Measurements from ENCODE around the gene TCP11.

Gene TCP11

GRCh38 chr6:35173044-35173426 lies 31.9 kb upstream of the TCP11 start:
- DNase-seq (ENCODE audit: low read depth): no peak

DNA sequence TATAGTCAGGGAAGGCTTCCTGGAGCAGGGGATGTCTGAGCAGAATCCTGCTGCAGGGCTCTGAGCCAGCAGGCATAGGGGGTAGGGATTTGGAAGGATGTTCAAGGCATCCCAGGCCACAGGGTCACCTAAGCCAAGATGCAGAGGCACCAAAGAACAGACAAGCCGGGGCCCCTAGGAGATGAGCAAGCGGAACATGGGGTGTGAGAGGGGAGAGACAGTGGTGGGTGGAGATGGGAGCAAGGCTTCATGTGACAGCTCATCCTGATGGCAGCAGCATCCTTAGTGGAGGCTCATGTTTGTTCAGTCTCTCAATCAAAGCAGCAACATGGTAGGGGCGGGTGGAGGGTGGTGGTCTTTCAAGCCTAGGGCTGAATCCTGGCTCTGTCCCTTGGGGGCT lies 29.8 kb upstream of the TCP11 start:
- no peak for DNase-seq (ENCODE audit: low read depth)

DNA sequence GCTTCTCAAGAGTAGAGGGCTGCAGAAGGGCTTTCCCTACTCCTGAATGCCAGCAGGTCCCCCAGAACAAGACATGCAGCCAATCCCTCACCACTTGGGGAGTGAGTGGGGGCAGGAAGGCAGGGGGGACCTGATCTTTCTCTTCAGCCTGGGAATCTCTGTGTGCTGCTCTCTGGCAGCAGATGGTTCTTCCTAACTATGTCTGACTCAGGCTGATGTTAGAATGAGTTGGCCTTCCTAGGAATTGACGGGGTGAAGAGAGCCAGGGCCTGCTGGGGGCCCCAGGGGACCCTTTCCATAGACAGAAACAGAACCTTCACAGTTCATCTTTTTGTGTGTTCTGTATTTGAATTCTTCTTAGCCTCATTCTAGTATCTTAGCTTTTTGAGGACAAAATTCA lies 29.0 kb upstream of the TCP11 start:
- DNase-seq (ENCODE audit: low read depth): no peak

DNA sequence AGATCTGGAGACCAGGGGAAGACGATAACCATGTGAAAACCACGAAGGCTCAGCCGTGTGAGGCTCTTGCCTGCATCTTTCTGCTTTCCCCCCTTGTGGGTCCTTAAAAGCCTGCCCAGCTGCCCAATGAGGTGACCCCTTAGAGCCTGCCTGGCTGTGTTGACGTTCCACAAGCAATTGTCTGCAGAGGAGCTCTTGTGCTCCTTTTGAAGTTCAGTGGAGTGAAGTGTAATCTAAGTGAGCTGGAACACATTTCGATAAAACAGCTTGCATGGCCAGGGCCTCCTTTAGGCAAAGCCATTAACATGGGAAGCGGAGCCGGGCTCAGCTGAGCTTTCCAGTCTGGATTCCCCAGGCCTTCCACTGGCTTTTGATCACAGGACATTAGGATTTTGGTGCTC lies 27.3 kb upstream of the TCP11 start:
- no peak for DNase-seq (ENCODE audit: low read depth)

GRCh38 chr6:35167505-35167904 lies 26.4 kb upstream of the TCP11 start:
- no peak for DNase-seq (ENCODE audit: low read depth)

DNA sequence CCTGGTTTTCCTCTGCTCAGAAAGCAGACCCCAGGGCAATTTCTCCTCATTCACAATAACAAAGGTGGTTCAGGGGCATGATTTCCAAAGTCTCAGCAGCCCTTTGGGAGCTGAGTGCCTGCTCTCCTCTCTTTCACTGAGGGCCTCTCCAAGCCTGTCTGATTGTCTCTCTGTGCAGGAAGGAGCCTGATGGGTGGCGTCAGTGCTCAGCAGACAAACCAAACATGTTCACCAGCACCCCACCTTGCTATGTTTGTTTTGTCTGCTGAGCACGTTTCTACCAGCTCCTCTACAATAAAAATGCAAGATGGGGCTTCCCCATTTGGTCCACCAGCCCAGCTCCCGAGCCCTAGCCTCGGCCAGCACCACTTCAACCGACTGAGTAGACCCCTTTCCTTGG lies 25.4 kb upstream of the TCP11 start:
- no peak for DNase-seq (ENCODE audit: low read depth)

DNA sequence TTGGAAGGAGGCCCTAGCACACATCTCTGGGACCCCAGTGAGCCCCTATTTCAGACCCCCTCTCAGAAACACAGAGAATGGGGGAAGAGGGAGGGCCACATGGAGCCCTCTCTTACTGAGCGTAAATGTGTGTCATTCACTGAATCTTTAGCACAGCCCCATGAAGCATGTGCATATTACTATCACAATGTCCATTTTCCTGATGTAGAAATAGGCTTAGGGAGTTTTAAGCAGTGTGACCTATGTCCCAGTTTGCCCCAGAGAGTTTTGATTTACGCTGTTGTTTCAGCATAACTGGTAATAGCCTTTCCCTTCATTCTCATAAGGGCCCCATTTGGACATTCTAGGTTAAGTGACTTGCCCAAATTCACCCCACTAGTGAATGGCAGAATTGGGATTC lies 25.0 kb upstream of the TCP11 start:
- no peak for DNase-seq (ENCODE audit: low read depth)

DNA sequence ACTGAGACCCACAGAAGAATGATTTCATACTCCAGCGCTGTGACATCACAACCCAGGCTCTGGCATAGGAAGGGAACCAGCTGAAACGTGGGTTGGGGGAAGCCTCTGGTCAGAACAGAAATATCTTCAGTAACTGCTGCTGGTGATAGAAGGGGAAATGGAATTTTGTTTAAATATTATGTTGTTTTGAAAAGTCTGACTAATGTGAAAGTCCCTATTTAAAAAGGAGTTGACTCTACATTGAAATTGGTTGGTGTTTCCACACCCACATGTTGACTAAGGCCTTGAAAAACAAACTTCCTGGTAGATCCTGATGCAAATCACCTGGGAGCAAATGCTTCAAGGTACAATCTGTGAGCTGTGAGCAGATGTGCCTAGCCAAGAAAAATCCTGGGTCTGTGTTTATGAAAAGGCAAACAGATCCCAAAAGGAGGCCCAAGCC lies 24.5 kb upstream of the TCP11 start:
- DNase-seq (ENCODE audit: low read depth): no peak

DNA sequence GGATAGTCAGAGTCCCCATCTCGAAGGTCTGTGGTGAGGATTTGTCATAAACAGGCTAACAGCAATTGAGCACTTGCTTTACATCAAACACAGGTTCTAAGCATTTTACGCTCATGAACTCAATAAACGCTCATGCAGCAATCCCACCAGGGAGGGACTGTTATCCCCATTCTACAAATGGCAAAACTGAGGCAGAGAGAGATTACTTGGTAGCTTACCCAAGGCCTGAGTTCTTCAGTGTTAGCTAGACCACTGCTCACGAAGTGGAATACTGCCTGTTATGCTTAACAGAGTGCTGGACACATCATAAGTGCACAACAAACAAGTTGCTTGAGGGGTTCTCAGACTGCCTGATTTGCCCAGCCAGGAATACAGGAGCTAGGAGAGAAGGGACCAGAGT lies 23.7 kb upstream of the TCP11 start:
- no peak for DNase-seq (ENCODE audit: low read depth)

- no peak for DNase-seq (ENCODE audit: low read depth)
These were observed 23.1 kb upstream of the TCP11 start for GRCh38 chr6:35164277-35164676.

- no peak for DNase-seq (ENCODE audit: low read depth)
These were observed 22.7 kb upstream of the TCP11 start for GRCh38 chr6:35163836-35164235.

DNA sequence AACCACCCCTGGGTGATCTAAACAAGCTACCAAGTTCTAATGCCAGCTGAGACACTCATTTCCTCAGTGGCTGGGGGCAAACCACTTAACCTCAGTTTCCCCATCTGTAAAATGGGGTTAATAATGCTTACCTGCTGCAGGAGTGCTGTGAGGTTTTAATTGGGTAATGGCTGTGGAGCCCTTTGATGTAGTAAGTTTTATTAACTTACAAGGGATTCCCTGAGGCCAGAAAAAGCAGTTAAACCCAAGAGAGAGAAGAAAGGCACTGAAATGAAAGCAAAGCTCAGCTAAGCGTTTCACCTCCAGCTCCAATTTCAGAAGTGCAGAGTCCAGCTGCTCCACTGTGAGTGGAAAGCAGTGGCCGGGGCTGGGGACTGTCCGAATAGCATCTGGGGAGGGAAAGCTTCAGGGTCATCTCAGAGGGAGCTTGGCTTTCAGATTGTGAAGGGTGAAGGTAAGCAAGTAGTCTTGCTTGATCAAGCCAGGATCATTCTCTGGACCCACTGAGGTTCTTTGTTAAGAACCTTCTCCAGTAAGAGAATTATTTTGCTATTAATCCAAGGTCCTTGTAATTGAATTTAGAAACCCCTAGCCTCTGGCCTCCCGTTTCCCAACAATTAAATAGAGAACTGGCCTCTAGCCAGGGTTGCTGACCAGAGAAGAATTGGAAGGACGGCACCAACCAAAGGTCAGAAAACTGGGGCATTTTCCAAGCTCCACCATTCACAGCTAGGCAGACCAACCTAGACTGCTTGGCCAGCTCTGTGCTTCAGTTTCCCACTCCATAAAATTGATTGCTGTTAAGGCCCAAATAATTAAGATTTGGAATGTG lies 20.9 kb upstream of the TCP11 start:
- DNase-seq (ENCODE audit: low read depth): no peak

DNA sequence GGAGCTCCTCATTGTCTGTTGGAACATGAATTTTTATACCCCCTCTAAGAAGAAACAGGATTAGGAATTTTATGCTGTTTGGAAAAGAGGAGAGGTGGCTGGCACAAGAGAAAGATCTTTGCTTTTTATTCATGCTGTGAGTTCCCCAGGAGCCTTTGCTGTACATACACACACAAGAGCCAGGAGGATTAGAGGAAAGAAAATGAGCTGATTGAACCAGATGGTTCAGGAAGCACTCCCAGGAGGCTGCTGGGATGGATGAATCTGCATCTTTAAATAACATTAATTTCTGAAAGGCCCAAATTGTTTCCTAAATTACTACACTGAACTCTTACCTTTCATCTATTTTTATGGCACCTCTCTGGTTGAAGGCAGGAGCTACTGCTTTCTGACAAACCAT lies 20.1 kb upstream of the TCP11 start:
- no peak for DNase-seq (ENCODE audit: low read depth)

- DNase-seq (ENCODE audit: low read depth): no peak
These were observed 19.5 kb upstream of the TCP11 start for GRCh38 chr6:35160642-35161041.

DNA sequence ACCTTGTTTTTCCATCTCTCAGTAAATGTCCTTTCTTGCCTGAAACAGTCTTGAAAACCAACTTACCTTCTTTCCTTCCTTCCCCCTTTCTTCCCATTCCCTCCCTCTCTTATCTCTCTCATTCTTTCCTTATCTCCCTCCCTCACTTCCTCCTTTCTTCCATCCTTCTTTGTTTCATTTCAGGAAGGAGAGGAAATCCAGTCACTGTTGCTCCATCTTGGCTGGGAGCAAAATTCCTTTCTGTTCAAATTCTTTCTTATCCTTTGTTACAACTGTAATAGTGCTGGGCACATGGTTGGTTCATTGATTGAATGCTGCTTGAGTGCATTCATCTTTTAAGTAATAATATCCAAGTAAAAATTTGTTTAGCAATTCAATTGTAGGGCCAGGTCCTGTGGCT lies 17.4 kb upstream of the TCP11 start:
- no peak for DNase-seq (ENCODE audit: low read depth)

GRCh38 chr6:35154947-35155346 lies 13.8 kb upstream of the TCP11 start:
- no peak for DNase-seq (ENCODE audit: low read depth)

GRCh38 chr6:35154262-35154661 lies 13.1 kb upstream of the TCP11 start:
- DNase-seq (ENCODE audit: low read depth): no peak

DNA sequence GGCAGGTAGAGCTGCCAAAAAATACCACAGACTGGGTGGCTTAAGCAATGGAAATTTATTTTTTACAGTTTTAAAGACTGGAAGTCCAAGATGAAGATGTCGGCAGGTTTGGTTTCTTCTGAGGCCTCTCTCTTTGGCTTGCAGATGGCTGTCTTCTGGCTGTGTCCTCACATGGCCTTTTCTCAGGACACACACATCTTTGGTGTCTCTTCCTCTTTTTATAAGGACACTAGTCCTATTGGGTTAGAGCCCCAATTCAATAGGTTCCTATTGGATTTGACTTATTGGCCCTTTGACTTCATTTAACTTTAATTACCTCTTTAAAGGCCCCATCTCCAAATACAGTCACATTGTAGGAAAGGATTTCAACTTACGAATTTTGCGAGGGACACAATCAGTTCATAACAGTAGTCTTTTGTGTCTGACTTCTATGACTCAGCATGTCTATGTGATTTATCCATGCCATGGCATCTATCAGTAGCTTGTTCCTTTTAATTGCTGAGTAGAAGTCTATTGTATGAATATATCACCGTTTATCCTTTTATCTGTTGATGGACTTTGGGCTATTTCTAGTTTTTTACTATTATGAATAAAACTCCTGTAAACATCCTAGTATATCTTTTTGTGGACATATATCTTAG lies 11.0 kb upstream of the TCP11 start:
- no peak for DNase-seq (ENCODE audit: low read depth)

DNA sequence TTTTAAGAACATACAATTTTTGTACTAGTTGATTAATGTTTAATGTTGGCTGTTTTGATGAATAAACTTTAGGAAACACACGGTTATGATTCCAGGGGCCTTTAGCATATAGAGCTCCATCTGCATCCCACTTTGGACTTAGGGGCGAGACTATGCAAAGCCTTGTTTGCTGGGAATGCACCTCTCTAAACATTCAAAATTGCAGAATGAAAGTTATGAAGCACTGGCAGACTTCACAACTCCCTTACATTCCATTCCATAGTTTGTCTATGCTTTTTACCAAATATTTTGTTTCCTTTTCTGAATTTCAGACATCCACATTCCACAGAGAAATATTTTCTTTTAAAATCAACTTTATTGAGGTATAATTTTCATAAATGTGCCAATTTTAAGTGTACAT lies 10.3 kb upstream of the TCP11 start:
- DNase-seq (ENCODE audit: low read depth): no peak

DNA sequence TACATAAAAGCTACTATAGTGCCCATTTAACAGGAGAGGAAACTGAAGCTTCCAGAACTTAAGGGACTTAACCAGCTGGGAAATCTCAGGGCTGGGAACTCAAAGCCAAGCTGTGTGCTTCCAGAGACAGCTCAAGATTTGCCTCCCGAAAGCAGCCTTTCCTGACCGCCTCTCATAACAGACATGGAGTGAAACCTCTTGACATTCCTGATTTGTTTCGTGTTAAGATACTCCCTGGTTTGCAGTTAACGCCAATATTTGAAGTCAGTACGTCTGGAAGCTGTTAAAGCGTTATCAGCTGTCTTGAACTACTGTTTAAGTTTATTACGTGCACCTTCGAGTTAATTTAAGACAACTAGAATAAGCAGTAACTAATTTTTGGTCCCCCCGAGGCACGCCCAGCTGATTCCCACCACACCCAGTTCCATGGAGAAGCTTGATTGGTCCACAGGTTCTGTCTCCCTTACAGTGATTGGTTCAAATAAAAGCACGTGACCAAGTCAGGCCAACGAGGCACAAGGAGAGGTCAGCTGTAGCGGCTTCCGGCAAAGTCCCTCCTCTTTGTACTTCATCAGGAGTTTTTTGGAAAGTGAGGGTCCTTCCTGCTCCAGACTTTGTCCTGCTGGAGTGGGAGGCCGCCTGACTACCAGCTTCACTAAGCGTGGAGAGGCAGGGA lies 8.9 kb upstream of the TCP11 start:
- no peak for DNase-seq (ENCODE audit: low read depth)

DNA sequence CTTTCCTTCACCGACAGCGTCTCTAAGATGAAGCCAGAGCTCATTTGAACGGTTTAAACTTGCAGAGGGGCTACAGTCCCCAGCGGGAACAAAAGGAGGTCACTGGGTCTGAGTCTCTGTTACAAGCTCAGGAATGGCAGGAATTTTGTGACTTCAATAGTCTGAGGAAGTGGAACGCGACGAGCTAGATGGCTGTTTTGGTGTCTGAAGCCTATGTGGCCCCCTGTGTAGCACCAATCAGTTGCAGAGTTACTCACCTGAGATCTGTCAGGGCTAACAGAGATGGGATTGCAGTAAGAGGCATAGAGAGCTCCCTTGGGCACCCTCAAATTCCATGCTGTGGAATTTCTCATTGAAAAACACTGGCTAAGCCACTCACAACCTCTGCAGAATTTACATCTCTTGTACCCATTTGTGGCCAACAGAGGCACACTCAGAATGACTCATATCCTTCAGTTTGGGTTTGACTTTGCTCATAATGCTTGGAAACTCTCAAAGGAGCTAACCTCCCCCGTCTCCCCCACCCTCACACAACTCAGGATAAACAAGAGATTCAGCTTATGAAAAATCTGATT lies 7.1 kb upstream of the TCP11 start:
- DNase-seq (ENCODE audit: low read depth): peak; percentile 53

DNA sequence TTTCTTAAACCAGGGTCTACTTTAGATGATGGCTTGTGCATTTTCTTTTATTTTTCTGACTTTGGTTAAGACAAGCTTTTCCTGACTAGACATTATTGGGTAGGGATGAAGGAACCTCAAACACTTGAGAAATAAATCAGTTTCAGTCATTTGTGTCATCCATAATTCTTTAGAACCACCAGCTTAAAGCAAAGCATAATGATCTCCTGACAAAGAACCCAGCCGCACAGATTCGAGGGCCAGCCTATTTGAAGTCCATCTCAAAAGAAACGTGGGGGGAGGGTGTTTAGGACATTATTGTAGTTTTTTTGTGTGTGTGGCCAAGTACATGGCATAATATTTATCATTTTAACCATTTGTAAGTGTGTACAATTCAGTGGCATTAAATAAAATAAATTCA lies 6.3 kb upstream of the TCP11 start:
- no peak for DNase-seq (ENCODE audit: low read depth)

DNA sequence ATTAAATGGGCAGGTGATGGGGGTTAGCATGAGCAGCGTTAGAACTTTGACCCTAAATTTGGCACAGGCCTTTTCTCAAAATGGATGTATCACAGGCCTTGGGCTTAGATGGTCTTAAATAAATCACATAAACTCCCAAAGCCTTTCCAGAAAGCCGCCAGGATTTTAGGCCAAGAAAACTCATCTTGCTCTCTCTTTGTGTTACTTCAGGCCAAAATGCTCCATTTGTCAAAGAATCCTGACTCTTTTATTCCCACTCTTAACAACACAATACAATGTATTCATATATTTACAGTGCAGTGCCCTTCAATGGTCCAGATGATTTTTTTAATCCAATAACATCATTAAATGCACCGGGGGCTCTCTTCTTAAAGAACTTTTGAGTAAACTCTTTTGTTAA lies 5.9 kb upstream of the TCP11 start:
- no peak for DNase-seq (ENCODE audit: low read depth)

Measured in HS-5 (cell line).